Ovary (tissue), 9 donors: Measurements from ENCODE around the gene IL17RE. TPM values are rescaled to one million over a fixed set of nuclear protein-coding genes. Genes with fewer than 3 reads are reported as not detected.
"Not testable (repeated sequence)": the region's sequence is repeated elsewhere in the genome, so short reads cannot be mapped to it uniquely, and the experiment has no call there.

Experiments
- DNase-seq, 5 donors: peaks; one replicate each; pipeline ENCODE4 v3.0.0-alpha.2; 2019 to 2020
- H3K27ac ChIP-seq, 2 donors: fragments of 200-600 bp; one replicate each; pipeline versions ENCODE4 v1.5.1 to v1.8.0; 2019 to 2022
- H3K27me3 ChIP-seq: fragments of 200-600 bp; one replicate; pipeline ENCODE4 v1.8.0; 2022
- H3K36me3 ChIP-seq: fragments of 200-600 bp; sonication (generic); one replicate; pipeline ENCODE4 v1.5.1; 2019
- H3K4me1 ChIP-seq: one replicate; pipeline ENCODE4 v1.8.1; 2013; ENCODE audit warnings: mild to moderate bottlenecking, moderate library complexity; ENCODE audit not compliant: insufficient read depth
- H3K4me3 ChIP-seq: fragments of 200-600 bp; sonication (generic); one replicate; pipeline ENCODE4 v1.5.1; 2017
- H3K9me3 ChIP-seq, 2 donors: fragments of 200-600 bp in 1 of 2; sonication (generic) in 1 of 2; one replicate each; pipeline versions ENCODE4 v1.5.1 to v1.8.1; 2013 to 2019; ENCODE audit warnings: mild to moderate bottlenecking in 1 of 2, moderate library complexity in 1 of 2
- EP300 ChIP-seq: sonication (generic); formaldehyde crosslinking; IDR thresholded peaks from one replicate; pipeline ENCODE4 v1.6.1; 2017; ENCODE audit warnings: antibody characterized with exemption
- POLR2A ChIP-seq: fragments of 450-650 bp; IDR thresholded peaks from one replicate; pipeline ENCODE4 v1.6.1; 2017; ENCODE audit warnings: antibody characterized with exemption, mild to moderate bottlenecking, moderate library complexity
- WGBS, 3 donors: extraction: QIAGEN DNeasy Blood & Tissue Kit in 1 of 3; methylation state at CpG; one replicate each; pipeline versions ENCODE4 v1.1.5 to v1.1.7; 2013 to 2017; 5-methylcytosine and 5-hydroxymethylcytosine counted together
- intact Hi-C, 4 donors: fragments of 100-400 bp; cut with DNase I; formaldehyde crosslinking; loops; one replicate each; pipeline versions ENCODE4 v1.11.0 to v1.15.1; 2022 to 2023
- polyA plus RNA-seq, 2 donors: library from polyadenylated mRNA; stranded (reverse); fragments of 200-250 nt in 1 of 2; fragments of 350-450 nt in 1 of 2; fragmentation: Illumina TruSeq in 1 of 2; extraction: RNeasy Lipid Tissue Mini Kit (QIAGEN cat#74804) in 1 of 2; gene quantifications; one replicate each; pipeline ENCODE4 v1.2.3, GENCODE V29; 2013 to 2014
- total RNA-seq, 7 donors: library from RNA; depleted of rRNA in 2 of 7; stranded (reverse); fragments of >200 nt in 2 of 7; fragmentation: NEBNext Ultra II Directional in 3 of 7; extraction: Animal tissue kit (Norgen Biotek cat#: 25700) in 3 of 7; gene quantifications; one replicate each; pipeline versions ENCODE4 v1.1.0 to v1.2.4, GENCODE V29; 2016 to 2023
- TF ChIP-seq, protein P1 (sequence below), 3 donors: fragments of 450-650 bp in 2 of 3; fragments of 200-600 bp in 1 of 3; IDR thresholded peaks; one replicate each; pipeline versions ENCODE4 v1.5.1 to v1.8.0; 2016 to 2022; ENCODE audit warnings: antibody characterized with exemption in 3 of 3, mild to moderate bottlenecking in 1 of 3
- donor health status: DM: no; HTN: no; CAD: no; lungs with moderate emphysema.
- donor health status: DM: no; HTN: no; CAD: no.
- donor health status: Bipolar disorder and iron deficiency.
- donor health status: DM: yes; HTN: yes; CAD: no.
- donor health status: DM: no; HTN: no; CAD: no.
- donor health status: DM: yes; HTN: yes; CAD: no.

Gene IL17RE
- total and polyA plus RNA-seq, 9 donors, result 0.48 to 3.6 (median 1.3) TPM

DNA sequence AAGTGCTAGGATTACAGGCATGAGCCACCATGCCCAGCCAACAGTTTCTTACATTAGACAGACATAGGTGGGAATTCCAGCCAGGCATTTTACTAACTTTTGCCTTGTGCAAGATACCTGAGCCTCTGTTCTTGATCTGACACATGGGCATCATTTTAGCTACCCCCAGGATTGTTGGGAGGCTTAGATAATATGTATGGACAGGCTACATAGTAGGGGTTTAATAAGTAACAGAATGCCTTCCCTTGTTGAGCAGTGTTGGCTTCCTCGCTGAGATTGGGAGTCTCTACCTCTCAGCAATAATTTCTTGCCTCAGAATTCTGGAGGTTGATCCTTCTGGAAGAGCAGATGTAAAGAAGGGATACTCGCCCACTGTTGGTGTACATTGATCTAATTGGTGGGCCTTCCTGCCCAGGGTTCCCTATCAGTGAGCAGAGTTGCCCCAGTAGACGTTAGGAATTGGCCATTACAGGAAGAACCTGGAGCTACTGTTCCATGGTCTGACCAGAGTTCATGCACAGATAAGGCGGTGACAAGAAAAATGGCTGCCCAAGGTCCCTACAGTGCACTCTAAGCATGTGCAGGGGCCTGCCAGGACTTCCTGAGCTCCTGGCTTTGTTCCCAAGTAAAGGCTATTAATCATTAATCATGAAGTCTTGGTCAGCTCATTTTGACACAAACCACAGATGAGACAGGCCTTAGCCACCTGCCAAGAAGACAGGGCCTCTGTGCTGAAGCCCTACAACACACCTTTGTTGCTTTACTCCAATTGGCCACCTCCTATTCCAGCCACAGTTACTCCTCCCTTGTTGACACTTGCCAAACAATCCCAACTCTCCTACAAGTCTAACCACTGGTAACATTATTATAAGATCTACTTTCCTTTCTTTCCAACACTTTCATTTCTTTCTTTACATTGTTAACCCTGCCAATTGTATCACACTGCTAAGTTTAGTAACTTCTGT lies 5.0 kb upstream of the IL17RE start:
- Histone ChIP-seq H3K27ac (no peak overlapping the region), H3K4me1 (peaks cover 1% of the 10 kb centered on the region), H3K9me3 (no peaks in the 10 kb centered on the region), H3K4me3 (no peak overlapping the region), H3K27me3 (no peaks in the 10 kb centered on the region), H3K36me3 (no peaks in the 10 kb centered on the region)
- no peak for DNase-seq
- 46 to 66% (median 55%) methylated on average over 4 of the region's 4 CpGs for WGBS, 3 donors
- TF ChIP-seq EP300, result no peak
- TF ChIP-seq, protein P1, sequence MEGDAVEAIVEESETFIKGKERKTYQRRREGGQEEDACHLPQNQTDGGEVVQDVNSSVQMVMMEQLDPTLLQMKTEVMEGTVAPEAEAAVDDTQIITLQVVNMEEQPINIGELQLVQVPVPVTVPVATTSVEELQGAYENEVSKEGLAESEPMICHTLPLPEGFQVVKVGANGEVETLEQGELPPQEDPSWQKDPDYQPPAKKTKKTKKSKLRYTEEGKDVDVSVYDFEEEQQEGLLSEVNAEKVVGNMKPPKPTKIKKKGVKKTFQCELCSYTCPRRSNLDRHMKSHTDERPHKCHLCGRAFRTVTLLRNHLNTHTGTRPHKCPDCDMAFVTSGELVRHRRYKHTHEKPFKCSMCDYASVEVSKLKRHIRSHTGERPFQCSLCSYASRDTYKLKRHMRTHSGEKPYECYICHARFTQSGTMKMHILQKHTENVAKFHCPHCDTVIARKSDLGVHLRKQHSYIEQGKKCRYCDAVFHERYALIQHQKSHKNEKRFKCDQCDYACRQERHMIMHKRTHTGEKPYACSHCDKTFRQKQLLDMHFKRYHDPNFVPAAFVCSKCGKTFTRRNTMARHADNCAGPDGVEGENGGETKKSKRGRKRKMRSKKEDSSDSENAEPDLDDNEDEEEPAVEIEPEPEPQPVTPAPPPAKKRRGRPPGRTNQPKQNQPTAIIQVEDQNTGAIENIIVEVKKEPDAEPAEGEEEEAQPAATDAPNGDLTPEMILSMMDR (IDR thresholded peaks at IDR 0.05), result no peak
- no peak for TF ChIP-seq POLR2A
- intact Hi-C loops, result no loop called here

DNA sequence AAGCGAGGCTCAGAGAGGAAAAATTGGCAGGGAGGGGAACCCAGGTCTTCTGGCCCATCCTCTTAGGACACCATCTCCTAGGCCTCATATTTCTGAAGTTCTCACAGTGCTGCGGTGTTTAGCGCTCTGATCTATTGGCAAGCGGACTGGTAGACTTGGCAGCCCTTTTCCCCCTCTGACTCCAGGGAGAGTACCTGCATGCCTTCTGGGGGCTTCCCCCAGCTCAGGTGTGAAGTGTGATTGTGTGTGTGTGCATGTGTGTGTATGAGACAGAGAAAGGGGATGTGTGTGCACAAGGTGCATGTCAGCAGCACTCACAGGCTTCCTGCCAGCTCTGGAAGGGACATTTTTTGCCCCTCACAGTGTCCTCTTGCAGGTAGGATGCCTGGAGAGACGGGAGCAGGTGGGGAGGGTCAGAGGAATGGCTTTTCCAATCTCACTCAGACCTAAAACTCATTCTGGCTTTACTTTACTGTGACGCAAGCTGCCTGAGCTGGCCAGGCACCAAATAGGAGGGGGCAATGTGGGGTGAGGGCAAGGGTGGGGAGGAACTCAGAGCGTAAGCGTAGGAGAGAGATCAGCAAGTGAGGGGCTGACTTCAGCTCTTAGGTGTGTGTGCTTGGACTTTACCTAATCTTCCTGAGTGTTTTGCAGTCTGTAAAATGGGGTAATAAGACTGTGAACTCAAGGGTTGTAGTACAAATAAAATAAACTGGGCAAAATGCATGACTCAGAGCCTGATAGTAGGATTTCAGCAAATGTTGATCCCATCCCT lies 4.0 kb upstream of the IL17RE start:
- Histone ChIP-seq H3K4me3 (no peak overlapping the region), H3K4me1 (peaks cover 1% of the 10 kb centered on the region), H3K27me3 (no peaks in the 10 kb centered on the region), H3K36me3 (no peaks in the 10 kb centered on the region), H3K27ac (no peak overlapping the region), H3K9me3 (no peaks in the 10 kb centered on the region)
- 51 to 65% (median 64%) methylated on average over 8 of the region's 8 CpGs for WGBS, 3 donors
- TF ChIP-seq, protein P1 (IDR thresholded peaks at IDR 0.05), result no peak
- no peak for TF ChIP-seq EP300
- no peak for TF ChIP-seq POLR2A
- intact Hi-C loops, result no loop called here
- DNase-seq, result no peak

DNA sequence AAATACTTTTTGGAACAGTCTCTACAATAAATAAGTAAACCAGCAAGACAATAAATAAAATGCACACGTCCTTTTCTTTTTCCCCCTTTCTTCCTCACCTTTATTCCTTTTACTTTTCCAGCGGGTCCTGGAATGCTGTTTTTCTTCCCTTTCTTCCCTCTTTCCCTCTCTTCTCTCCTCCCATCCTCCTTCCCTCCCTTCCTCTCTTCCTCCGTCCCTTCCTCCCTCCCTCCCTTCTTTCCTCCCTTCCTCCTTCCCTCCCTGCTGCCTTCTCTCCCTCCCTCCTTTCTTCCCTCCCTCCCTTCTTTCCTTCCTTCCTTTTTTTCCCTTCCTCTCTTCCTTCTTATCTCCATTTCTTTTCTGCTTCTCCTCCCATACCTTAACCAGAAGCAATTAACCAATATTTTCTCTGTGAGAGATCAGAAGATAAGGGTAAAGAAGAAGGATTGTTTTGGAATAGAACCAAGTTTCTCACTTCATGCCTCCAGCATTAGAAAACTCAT lies 3.3 kb upstream of the IL17RE start:
- DNase-seq, result no peak
- H3K27me3 ChIP-seq, result no peaks in the 10 kb centered on the region
- TF ChIP-seq, protein P1 (IDR thresholded peaks at IDR 0.05), result no peak
- TF ChIP-seq EP300 (no peak), POLR2A (no peak)
- no peak overlapping the region for H3K27ac ChIP-seq
- H3K9me3 ChIP-seq, result no peaks in the 10 kb centered on the region
- H3K4me3 ChIP-seq, result no peak overlapping the region
- H3K4me1 ChIP-seq, result no peaks in the 10 kb centered on the region
- H3K36me3 ChIP-seq, result no peaks in the 10 kb centered on the region
- WGBS, 3 donors, result 31 to 47% (median 47%) methylated on average over 3 of the region's 3 CpGs
- intact Hi-C loops, result no loop called here

DNA sequence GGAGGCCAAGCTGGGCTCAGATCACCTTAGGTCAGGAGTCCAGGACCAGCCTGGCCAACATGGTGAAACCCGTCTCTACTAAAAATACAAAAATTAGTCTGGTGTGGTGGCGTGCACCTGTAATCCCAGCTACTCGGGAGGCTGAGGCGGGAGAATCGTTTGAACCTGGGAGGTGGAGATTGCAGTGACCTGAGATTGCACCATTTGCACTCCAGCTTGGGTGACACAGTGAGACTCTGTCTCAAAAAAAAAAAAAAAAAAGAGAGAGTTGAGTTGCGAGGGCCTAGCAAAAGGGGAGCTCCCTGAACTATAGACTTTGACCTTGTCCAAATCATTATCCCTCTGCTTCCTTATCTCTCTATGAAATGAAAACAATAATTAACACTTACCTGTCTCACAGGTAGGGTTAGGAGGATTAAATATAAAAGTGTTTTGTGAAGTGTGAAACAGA lies 1.7 kb upstream of the IL17RE start:
- H3K36me3 ChIP-seq, H3K4me3 ChIP-seq, H3K4me1 ChIP-seq, H3K27ac ChIP-seq, intact Hi-C loops, H3K9me3 ChIP-seq, H3K27me3 ChIP-seq, DNase-seq: not testable (repeated sequence)
- 83 to 91% (median 83%) methylated on average over 6 of the region's 6 CpGs for whole genome bisulfite sequencing, 3 donors
